Right lobe of liver (tissue), 6 donors: Measurements from ENCODE around the gene ADNP. TPM values are rescaled to one million over a fixed set of nuclear protein-coding genes. Genes with fewer than 3 reads are reported as not detected.

Experiments
- ATAC-seq, 4 donors: fragments of 200-7000 bp; cut with Tn5 transposase; one replicate each; pipeline ENCODE4 v1.9.1; 2020; ENCODE audit warnings: mild to moderate bottlenecking in 4 of 4, moderate library complexity in 4 of 4
- DNase-seq, 3 donors: peaks; one replicate each; pipeline ENCODE4 v3.0.0-alpha.2; 2020
- H3K27ac ChIP-seq, 3 donors: fragments of 200-600 bp; one replicate each; pipeline ENCODE4 v1.8.0; 2022
- H3K27me3 ChIP-seq, 2 donors: fragments of 200-600 bp; one replicate each; pipeline ENCODE4 v1.8.0; 2022
- H3K36me3 ChIP-seq, 4 donors: fragments of 200-600 bp; sonication (generic) in 1 of 4; one replicate each; pipeline versions ENCODE4 v1.5.1 to v1.8.0; 2017 to 2022; ENCODE audit warnings: control low read depth in 1 of 4
- H3K4me1 ChIP-seq, 4 donors: fragments of 200-600 bp; sonication (generic) in 1 of 4; one replicate each; pipeline versions ENCODE4 v1.5.1 to v1.8.0; 2017 to 2022; ENCODE audit warnings: control low read depth in 1 of 4
- H3K4me3 ChIP-seq, 3 donors: fragments of 200-600 bp; one replicate each; pipeline ENCODE4 v1.8.0; 2022
- H3K9me3 ChIP-seq, 4 donors: fragments of 200-600 bp; sonication (generic) in 1 of 4; one replicate each; pipeline versions ENCODE4 v1.5.1 to v1.8.0; 2017 to 2022; ENCODE audit warnings: control low read depth in 1 of 4
- POLR2A ChIP-seq: fragments of 450-650 bp; IDR thresholded peaks from one replicate; pipeline ENCODE4 v1.6.1; 2017; ENCODE audit warnings: antibody characterized with exemption, mild to moderate bottlenecking
- WGBS: methylation state at CpG from one replicate; pipeline ENCODE4 v1.1.6; 2018; ENCODE audit warnings: low coverage, low lambda C conversion rate; ENCODE audit not compliant: insufficient coverage; ENCODE audit errors: missing lambda C conversion rate; 5-methylcytosine and 5-hydroxymethylcytosine counted together
- intact Hi-C, 2 donors: fragments of 100-400 bp; cut with DNase I; formaldehyde crosslinking; loops; one replicate each; pipeline versions ENCODE4 v1.11.2 to v1.14.1; 2022
- total RNA-seq, 6 experiments: library from RNA; depleted of rRNA in 2 of 6; stranded (reverse); fragments of >200 nt in 2 of 6; fragmentation: NEBNext Ultra II Directional in 3 of 6; extraction: Animal tissue kit (Norgen Biotek cat#: 25700) in 3 of 6; gene quantifications; one replicate each; pipeline versions ENCODE4 v1.1.0 to v1.2.4, GENCODE V29; 2016 to 2023
- TF ChIP-seq, protein P1 (sequence below), 4 donors: fragments of 200-600 bp in 3 of 4; fragments of 450-650 bp in 1 of 4; IDR thresholded peaks; one replicate each; pipeline versions ENCODE4 v1.5.1 to v1.8.0; 2016 to 2022; ENCODE audit warnings: antibody characterized with exemption in 4 of 4, mild to moderate bottlenecking in 2 of 4
- donor health status: DM: no; HTN: yes; CAD: no.
- donor health status: DM: no; HTN: no; CAD: no.
- donor health status: DM: no; HTN: no; CAD: no.
- donor health status: DM: no; HTN: yes; CAD: no.
- donor health status: DM: no; HTN: yes; CAD: no.

Gene ADNP
- total RNA-seq, 6 experiments from 2014 or later: 19.8 to 25.9 (median 23.1) TPM

DNA sequence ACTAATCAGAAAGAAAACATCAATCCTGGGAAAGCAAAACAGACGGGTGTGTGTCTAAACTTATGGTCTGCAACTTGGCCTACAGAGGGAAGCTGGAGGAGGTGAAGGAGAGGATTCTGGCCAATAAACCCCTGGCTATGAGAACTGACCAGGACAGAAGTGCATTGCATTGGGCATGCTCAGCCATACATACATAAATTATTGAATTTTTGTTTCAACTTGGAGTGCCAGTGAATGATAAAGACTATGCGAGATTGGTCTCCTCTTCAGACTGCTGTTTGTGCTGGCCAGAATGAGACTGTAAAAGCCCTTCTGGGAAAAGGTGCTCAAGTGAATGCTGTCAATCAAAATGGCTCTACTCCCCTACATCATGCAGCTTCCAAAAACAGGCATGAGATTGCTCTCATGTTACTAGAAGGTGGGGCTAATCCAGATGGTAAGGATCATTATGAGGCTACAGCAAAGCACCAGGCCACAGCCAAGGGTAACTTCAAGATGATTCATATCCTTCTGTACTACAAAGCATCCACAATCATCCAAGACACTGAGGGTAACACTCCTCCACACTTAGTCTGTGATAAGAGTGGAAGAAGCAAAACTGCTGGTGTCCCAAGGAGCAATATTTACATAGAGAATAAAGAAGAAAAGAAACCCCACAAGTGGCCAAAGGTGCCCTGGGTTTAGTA, 17.4 kb downstream of the ADNP start:
- no peaks in the 10 kb centered on the region for H3K36me3 ChIP-seq
- peaks cover 0 to 45% (median 7%) of the 10 kb centered on the region in 4 donors for H3K4me1 ChIP-seq
- intact Hi-C loops: no loop called here
- no peaks in the 10 kb centered on the region for H3K9me3 ChIP-seq
- H3K4me3 ChIP-seq: no peak overlapping the region
- H3K27ac ChIP-seq: no peak overlapping the region
- WGBS: 60% methylated on average over 2 of the region's 2 CpGs
- no peak for TF ChIP-seq POLR2A
- TF ChIP-seq, protein P1, sequence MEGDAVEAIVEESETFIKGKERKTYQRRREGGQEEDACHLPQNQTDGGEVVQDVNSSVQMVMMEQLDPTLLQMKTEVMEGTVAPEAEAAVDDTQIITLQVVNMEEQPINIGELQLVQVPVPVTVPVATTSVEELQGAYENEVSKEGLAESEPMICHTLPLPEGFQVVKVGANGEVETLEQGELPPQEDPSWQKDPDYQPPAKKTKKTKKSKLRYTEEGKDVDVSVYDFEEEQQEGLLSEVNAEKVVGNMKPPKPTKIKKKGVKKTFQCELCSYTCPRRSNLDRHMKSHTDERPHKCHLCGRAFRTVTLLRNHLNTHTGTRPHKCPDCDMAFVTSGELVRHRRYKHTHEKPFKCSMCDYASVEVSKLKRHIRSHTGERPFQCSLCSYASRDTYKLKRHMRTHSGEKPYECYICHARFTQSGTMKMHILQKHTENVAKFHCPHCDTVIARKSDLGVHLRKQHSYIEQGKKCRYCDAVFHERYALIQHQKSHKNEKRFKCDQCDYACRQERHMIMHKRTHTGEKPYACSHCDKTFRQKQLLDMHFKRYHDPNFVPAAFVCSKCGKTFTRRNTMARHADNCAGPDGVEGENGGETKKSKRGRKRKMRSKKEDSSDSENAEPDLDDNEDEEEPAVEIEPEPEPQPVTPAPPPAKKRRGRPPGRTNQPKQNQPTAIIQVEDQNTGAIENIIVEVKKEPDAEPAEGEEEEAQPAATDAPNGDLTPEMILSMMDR (IDR thresholded peaks at IDR 0.05): no peak
- H3K27me3 ChIP-seq: no peaks in the 10 kb centered on the region
- no peak for DNase-seq
- peak in 1 of 4 donors; percentile 33 for ATAC-seq

DNA sequence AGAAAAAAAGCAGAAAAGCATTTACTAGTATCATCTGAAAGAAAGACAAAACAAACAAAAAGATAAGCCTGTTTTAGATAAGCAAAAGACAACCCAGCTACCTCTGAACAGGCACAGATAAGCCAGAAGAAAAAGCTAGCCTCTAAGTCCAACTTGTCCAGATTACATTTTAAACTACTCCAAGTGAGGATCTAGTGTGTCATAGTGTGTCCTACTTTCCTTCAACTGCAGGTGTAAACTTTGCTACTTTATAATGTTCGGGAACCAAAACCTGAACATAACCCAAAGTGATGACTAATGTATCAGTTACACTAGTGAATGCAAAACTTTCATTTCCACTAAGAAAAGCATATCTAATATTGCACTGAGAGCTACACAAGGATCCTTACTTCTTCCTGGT, 19.5 kb downstream of the ADNP start:
- peaks cover 0 to 40% (median 2%) of the 10 kb centered on the region in 4 donors for H3K4me1 ChIP-seq
- 20% methylated on average over 1 of the region's 1 CpG for WGBS
- H3K27ac ChIP-seq: no peak overlapping the region
- H3K27me3 ChIP-seq: no peaks in the 10 kb centered on the region
- DNase-seq: no peak
- no peaks in the 10 kb centered on the region for H3K36me3 ChIP-seq
- intact Hi-C loops: no loop called here
- no peak overlapping the region for H3K4me3 ChIP-seq
- no peaks in the 10 kb centered on the region for H3K9me3 ChIP-seq
- peak in 1 of 4 donors; percentile 73 for ATAC-seq
- TF ChIP-seq, protein P1 (IDR thresholded peaks at IDR 0.05): no peak
- no peak for TF ChIP-seq POLR2A

DNA sequence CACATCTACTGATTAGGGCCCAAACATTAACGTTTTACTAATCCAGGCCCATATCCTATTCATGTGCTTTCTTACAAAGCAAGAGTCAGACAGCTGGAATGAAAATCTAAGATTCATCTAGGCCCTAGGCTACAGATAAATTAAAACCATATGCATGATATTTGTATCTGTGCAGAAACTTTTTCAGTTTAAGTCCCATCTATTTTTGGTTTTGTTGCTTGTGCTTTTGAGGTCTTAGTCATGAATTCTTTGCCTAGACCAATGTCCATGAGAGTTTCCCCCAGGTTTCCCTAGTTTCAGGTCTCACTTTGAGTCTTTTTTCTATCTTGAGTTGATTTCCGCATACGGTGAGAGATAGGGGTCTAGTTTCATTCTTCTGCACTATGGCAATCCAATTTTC, 20.2 kb downstream of the ADNP start:
- no peaks in the 10 kb centered on the region for H3K36me3 ChIP-seq
- TF ChIP-seq, protein P1 (IDR thresholded peaks at IDR 0.05): no peak
- no peak for TF ChIP-seq POLR2A
- intact Hi-C loops: no loop called here
- ATAC-seq (no peak), DNase-seq (no peak)
- H3K27me3 ChIP-seq: no peaks in the 10 kb centered on the region
- peaks cover 0 to 34% (median 2%) of the 10 kb centered on the region in 4 donors for H3K4me1 ChIP-seq
- no peak overlapping the region for H3K27ac ChIP-seq
- H3K9me3 ChIP-seq: no peaks in the 10 kb centered on the region
- H3K4me3 ChIP-seq: no peak overlapping the region
- WGBS: 76% methylated on average over 3 of the region's 3 CpGs

DNA sequence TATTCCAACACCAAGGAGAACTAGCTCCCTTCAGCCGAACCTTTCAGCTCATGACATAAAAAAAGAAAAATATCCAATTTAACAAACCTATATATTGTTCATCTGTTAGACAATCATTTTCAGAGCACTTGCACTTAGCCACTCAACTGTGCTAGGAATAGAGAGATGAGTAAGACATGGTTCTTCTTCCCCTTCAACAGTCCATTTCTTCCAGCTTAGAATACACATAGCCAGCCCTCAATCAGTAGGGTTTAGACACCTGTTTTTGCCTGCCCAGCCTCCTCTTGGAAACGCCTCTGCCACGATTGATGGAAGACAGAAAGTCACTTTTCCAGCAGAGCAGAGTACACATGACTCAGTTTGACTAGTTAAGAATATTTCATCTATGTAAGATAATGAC, 21.8 kb downstream of the ADNP start:
- DNase-seq (no peak), ATAC-seq (no peak)
- no peak overlapping the region for H3K4me3 ChIP-seq
- WGBS: 92% methylated on average over 3 of the region's 3 CpGs
- H3K27me3 ChIP-seq: no peaks in the 10 kb centered on the region
- no peaks in the 10 kb centered on the region for H3K9me3 ChIP-seq
- H3K36me3 ChIP-seq: no peaks in the 10 kb centered on the region
- TF ChIP-seq, protein P1 (IDR thresholded peaks at IDR 0.05): no peak
- no peak for TF ChIP-seq POLR2A
- peaks cover 0 to 21% (median 2%) of the 10 kb centered on the region in 4 donors for H3K4me1 ChIP-seq
- intact Hi-C loops: no loop called here
- H3K27ac ChIP-seq: no peak overlapping the region
